Measurements from ENCODE around the gene EXOC4.

Gene EXOC4

GRCh38 chr7:133550145-133550544 lies 297.3 kb downstream of the EXOC4 start:
- DNase-seq = no peak

GRCh38 chr7:133550811-133551210 lies 297.9 kb downstream of the EXOC4 start:
- no peak for DNase-seq

GRCh38 chr7:133551466-133551865 lies 298.6 kb downstream of the EXOC4 start:
- DNase-seq = no peak

- no peak for DNase-seq
Measured at GRCh38 chr7:133552079-133552478, 299.2 kb downstream of the EXOC4 start.

- DNase-seq = no peak
Measured at GRCh38 chr7:133554330-133554729, 301.5 kb downstream of the EXOC4 start.

- DNase-seq = no peak
Measured at GRCh38 chr7:133556048-133556447, 303.2 kb downstream of the EXOC4 start.

- DNase-seq = no peak
Measured at GRCh38 chr7:133556553-133556952, 303.7 kb downstream of the EXOC4 start.

- no peak for DNase-seq
Measured at GRCh38 chr7:133560900-133561299, 308.0 kb downstream of the EXOC4 start.

- DNase-seq = no peak
Measured at GRCh38 chr7:133561396-133561795, 308.5 kb downstream of the EXOC4 start.

- DNase-seq = no peak
Measured at GRCh38 chr7:133562621-133563020, 309.7 kb downstream of the EXOC4 start.

GRCh38 chr7:133563251-133563650 lies 310.4 kb downstream of the EXOC4 start:
- no peak for DNase-seq

GRCh38 chr7:133564484-133564883 lies 311.6 kb downstream of the EXOC4 start:
- DNase-seq = no peak

- no peak for DNase-seq
Measured at GRCh38 chr7:133568544-133568943, 315.7 kb downstream of the EXOC4 start.

GRCh38 chr7:133570321-133570720 lies 317.4 kb downstream of the EXOC4 start:
- no peak for DNase-seq

- DNase-seq = no peak
Measured at GRCh38 chr7:133571076-133571475, 318.2 kb downstream of the EXOC4 start.

- DNase-seq = no peak
Measured at GRCh38 chr7:133572087-133572486, 319.2 kb downstream of the EXOC4 start.

GRCh38 chr7:133572843-133573242 lies 320.0 kb downstream of the EXOC4 start:
- no peak for DNase-seq

- no peak for DNase-seq
Measured at GRCh38 chr7:133573554-133574265, 320.8 kb downstream of the EXOC4 start.

GRCh38 chr7:133575726-133576440 lies 323.0 kb downstream of the EXOC4 start:
- no peak for DNase-seq

GRCh38 chr7:133576612-133577168 lies 323.8 kb downstream of the EXOC4 start:
- DNase-seq = no peak

GRCh38 chr7:133582766-133583523 lies 330.1 kb downstream of the EXOC4 start:
- DNase-seq = no peak

- DNase-seq = no peak
Measured at GRCh38 chr7:133583545-133584171, 330.8 kb downstream of the EXOC4 start.

Data from activated CD8-positive, alpha-beta memory T cell treated with anti-CD3 and anti-CD28 coated beads for 24 hours (primary cell).